Spleen (tissue), 13 donors: ENCODE results near the gene CCDC71L. TPM values are rescaled to one million over a fixed set of nuclear protein-coding genes. Genes with fewer than 3 reads are reported as not detected.
"Not testable (repeated sequence)": the region's sequence is repeated elsewhere in the genome, so short reads cannot be mapped to it uniquely, and the experiment has no call there.

ENCODE experiments used
- DNase-seq: peaks from one replicate; pipeline ENCODE4 v3.0.0-alpha.2; 2020
- H3K27ac ChIP-seq, 8 donors: fragments of 200-600 bp; sonication (generic) in 7 of 8; 1 replicate in 4 of 8; 2 replicates in 4 of 8; pipeline versions ENCODE4 v1.5.0 to v1.8.0; 2016 to 2021; ENCODE audit warnings: inconsistent platforms in 4 of 8, mild to moderate bottlenecking in 4 of 8, moderate library complexity in 1 of 8
- H3K27me3 ChIP-seq, 7 donors: fragments of 200-600 bp; sonication (generic) in 6 of 7; replicated peaks in 1 of 7; 1 replicate in 4 of 7; 2 replicates in 3 of 7; pipeline versions ENCODE4 v1.5.0 to v1.8.0; 2016 to 2021; ENCODE audit warnings: inconsistent platforms in 3 of 7, mild to moderate bottlenecking in 1 of 7
- H3K36me3 ChIP-seq, 6 donors: fragments of 200-600 bp; sonication (generic) in 5 of 6; 1 replicate in 4 of 6; 2 replicates in 2 of 6; pipeline versions ENCODE4 v1.5.0 to v1.8.0; 2016 to 2021; ENCODE audit warnings: inconsistent platforms in 2 of 6
- H3K4me1 ChIP-seq, 6 donors: fragments of 200-600 bp; sonication (generic) in 5 of 6; 1 replicate in 3 of 6; 2 replicates in 3 of 6; pipeline versions ENCODE4 v1.5.0 to v1.8.0; 2016 to 2021; ENCODE audit warnings: inconsistent platforms in 3 of 6
- H3K4me3 ChIP-seq, 8 donors: fragments of 200-600 bp; sonication (generic) in 7 of 8; 1 replicate in 4 of 8; 2 replicates in 4 of 8; pipeline versions ENCODE4 v1.5.0 to v1.8.0; 2016 to 2021; ENCODE audit warnings: inconsistent platforms in 4 of 8, mild to moderate bottlenecking in 4 of 8, moderate library complexity in 2 of 8
- H3K9me3 ChIP-seq, 8 donors: fragments of 200-600 bp; sonication (generic) in 7 of 8; 1 replicate in 4 of 8; 2 replicates in 4 of 8; pipeline versions ENCODE4 v1.5.0 to v1.8.0; 2016 to 2021; ENCODE audit warnings: inconsistent platforms in 4 of 8
- POLR2A ChIP-seq, 3 donors: fragments of 450-650 bp; IDR thresholded peaks; one replicate each; pipeline ENCODE4 v1.5.1; 2017; ENCODE audit warnings: antibody characterized with exemption in 3 of 3, mild to moderate bottlenecking in 1 of 3
- POLR2AphosphoS5 ChIP-seq, 3 donors: sonication (generic); formaldehyde crosslinking; IDR thresholded peaks; one replicate each; pipeline ENCODE4 v1.5.1; 2017; ENCODE audit warnings: antibody characterized with exemption in 3 of 3
- WGBS, 5 donors: extraction: QIAGEN DNeasy Blood & Tissue Kit in 3 of 5; methylation state at CpG; one replicate each; pipeline versions ENCODE4 v1.1.5 to v1.1.7; 2013 to 2018; 5-methylcytosine and 5-hydroxymethylcytosine counted together
- intact Hi-C: fragments of 100-400 bp; cut with DNase I; formaldehyde crosslinking; loops from one replicate; pipeline ENCODE4 v1.15.0; 2023; ENCODE audit warnings: low total_unique reads
- long read RNA-seq, 2 donors: transcript quantifications; one replicate each; lab custom pipeline, GENCODE V29; 2026
- polyA plus RNA-seq, 3 donors: library from polyadenylated mRNA; stranded (reverse); fragments of 200-250 nt; gene quantifications; one replicate each; pipeline ENCODE4 v1.2.1, GENCODE V29; 2013
- total RNA-seq, 7 donors: library from RNA; depleted of rRNA in 3 of 7; stranded (reverse); fragments of >200 nt in 3 of 7; fragmentation: NEBNext Ultra II Directional in 4 of 7; extraction: Animal tissue kit (Norgen Biotek cat#: 25700) in 4 of 7; gene quantifications; one replicate each; pipeline versions ENCODE4 v1.1.0 to v1.2.1, GENCODE V29; 2016 to 2021
- TF ChIP-seq, protein P1 (sequence below), 11 experiments: fragments of 200-600 bp in 7 of 11; fragments of 450-650 bp in 4 of 11; sonication (generic) in 4 of 11; IDR thresholded peaks in 8 of 11; conservative IDR thresholded peaks in 3 of 11; 1 replicate in 7 of 11; 2 replicates in 4 of 11; pipeline versions ENCODE4 v1.4.0 to v1.8.0; 2016 to 2021; ENCODE audit warnings: antibody characterized with exemption in 11 of 11, inconsistent platforms in 4 of 11, mild to moderate bottlenecking in 1 of 11
- donor health status: healthy with polysubstance abuse.
- donor health status: DM: no; HTN: no; CAD: no; lungs with moderate emphysema.
- donor health status: DM: no; HTN: no; CAD: no.
- donor health status: Bipolar disorder and iron deficiency.
- donor health status: healthy.
- donor health status: DM: no; HTN: no; CAD: no.
- donor health status: DM: yes; HTN: yes; CAD: no.

Gene CCDC71L
- total RNA-seq (10 to 100 TPM; 29.8 to 70.9 (median 40.4) TPM), polyA plus RNA-seq (10 to 100 TPM; 22.7 to 24.4 (median 24.3) TPM)
- long read RNA-seq, donor 1, full-length matches to known transcripts = 6 of 6 reads
- long read RNA-seq, donor 1, partial matches to known transcripts = 0 of 6 reads
- long read RNA-seq, donor 1, other reads (novel, unspliced or antisense) = 0 of 6 reads
- long read RNA-seq, donor 2, full-length matches to known transcripts = 7 of 7 reads
- long read RNA-seq, donor 2, partial matches to known transcripts = 0 of 7 reads
- long read RNA-seq, donor 2, other reads (novel, unspliced or antisense) = 0 of 7 reads

DNA sequence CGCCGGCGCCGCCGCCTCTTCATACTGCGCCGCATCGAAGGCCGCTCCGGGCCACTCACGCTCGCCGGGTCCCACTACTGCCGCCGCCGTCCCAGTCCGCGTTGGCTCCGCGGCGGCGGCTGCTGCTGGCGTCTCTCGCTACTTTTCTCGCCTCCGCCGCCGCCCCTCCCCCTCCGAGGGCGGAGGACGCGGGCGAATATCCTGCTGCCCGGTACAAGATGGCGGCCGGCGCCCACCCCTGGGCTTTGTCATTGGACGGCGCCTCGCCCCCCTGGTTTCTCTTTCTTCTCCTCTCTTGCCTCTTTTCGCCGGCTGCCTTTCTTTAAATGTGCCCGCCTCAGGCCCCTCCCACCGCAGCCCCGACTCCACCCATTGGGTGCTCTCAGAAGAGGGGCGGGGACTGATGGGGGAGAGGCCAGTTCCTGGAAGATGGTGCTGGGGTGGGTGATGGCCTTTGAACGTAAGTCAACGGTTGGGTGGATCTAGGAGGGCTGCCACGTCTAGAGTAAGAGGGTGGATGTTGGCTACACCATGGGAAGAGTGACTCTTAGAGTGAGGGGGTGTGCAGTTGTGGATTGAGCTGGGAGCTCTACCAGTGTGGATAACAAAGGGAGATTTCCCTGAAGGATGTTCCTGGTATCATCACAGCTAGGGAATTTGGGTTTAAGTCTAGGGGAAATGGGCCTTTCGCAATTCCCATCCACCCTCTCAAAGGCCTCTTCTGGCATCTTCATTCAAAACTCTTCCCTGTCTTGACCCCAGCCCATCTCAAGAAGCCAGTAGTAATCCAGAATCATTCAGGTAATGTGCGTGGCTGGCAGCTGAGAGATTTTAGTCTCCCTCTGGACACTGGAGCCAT lies at the start of gene CCDC71L:
Gene CCDC71L (minus strand): TSS at position 297 of the 859 bp plus-strand sequence. CDS start 262 bp downstream, at position 35.
- Histone ChIP-seq H3K4me3 (peak within 1 kb of the TSS; percentile 63 to 90 (median 74)), H3K9me3 (no peaks in the 10 kb centered on the region), H3K36me3 (no peaks in the 10 kb centered on the region), H3K27me3 (no peaks in the 10 kb centered on the region), H3K4me1 (peaks cover 17 to 40% (median 35%) of the 10 kb centered on the region in 6 donors), H3K27ac (peak within 1 kb of the TSS; percentile 91 to 99 (median 98))
- peak; percentile 98 for DNase-seq
- intact Hi-C loops = loop anchor here (5.0 to 10.0 kb wide), 3 partner anchors 71 to 484 kb away; no protein-coding TSS in a partner anchor
- peak; percentile 88 to 95 (median 93) for TF ChIP-seq POLR2AphosphoS5 (IDR thresholded peaks at IDR 0.05)
- TF ChIP-seq, protein P1, sequence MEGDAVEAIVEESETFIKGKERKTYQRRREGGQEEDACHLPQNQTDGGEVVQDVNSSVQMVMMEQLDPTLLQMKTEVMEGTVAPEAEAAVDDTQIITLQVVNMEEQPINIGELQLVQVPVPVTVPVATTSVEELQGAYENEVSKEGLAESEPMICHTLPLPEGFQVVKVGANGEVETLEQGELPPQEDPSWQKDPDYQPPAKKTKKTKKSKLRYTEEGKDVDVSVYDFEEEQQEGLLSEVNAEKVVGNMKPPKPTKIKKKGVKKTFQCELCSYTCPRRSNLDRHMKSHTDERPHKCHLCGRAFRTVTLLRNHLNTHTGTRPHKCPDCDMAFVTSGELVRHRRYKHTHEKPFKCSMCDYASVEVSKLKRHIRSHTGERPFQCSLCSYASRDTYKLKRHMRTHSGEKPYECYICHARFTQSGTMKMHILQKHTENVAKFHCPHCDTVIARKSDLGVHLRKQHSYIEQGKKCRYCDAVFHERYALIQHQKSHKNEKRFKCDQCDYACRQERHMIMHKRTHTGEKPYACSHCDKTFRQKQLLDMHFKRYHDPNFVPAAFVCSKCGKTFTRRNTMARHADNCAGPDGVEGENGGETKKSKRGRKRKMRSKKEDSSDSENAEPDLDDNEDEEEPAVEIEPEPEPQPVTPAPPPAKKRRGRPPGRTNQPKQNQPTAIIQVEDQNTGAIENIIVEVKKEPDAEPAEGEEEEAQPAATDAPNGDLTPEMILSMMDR (IDR thresholded peaks at IDR 0.05 in 8 of 11, conservative IDR thresholded peaks at IDR 0.05 in 3 of 11) = peak in 1 of 11 experiments; percentile 20
- peak in 1 of 3 donors; percentile 49 for TF ChIP-seq POLR2A (IDR thresholded peaks at IDR 0.05)
- WGBS, 5 donors = 4 to 9% (median 5%) methylated on average over 24 to 51 of the region's 51 CpGs

DNA sequence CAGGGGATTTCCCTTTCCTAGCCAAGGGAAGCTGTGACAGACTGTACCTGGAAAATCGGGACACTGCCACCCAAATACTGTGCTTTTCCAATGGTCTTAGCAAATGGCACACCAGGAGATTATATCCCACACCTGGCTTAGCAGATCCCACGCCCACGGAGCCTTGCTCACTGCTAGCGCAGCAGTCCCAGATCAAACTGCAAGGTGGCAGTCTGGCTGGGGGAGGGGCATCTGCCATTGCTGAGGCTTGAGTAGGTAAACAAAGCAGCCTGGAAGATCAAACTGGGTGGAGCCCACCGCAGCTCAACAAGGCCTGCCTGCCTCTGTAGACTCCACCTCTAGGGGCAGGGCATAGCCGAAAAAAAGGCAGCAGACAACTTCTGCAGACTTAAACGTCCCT lies 48.6 kb upstream of the CCDC71L start:
- H3K4me1 ChIP-seq, H3K4me3 ChIP-seq, H3K36me3 ChIP-seq, DNase-seq, H3K27ac ChIP-seq, H3K9me3 ChIP-seq, H3K27me3 ChIP-seq, intact Hi-C loops: not testable (repeated sequence)
- 83 to 92% (median 86%) methylated on average over 7 of the region's 7 CpGs for WGBS, 5 donors

DNA sequence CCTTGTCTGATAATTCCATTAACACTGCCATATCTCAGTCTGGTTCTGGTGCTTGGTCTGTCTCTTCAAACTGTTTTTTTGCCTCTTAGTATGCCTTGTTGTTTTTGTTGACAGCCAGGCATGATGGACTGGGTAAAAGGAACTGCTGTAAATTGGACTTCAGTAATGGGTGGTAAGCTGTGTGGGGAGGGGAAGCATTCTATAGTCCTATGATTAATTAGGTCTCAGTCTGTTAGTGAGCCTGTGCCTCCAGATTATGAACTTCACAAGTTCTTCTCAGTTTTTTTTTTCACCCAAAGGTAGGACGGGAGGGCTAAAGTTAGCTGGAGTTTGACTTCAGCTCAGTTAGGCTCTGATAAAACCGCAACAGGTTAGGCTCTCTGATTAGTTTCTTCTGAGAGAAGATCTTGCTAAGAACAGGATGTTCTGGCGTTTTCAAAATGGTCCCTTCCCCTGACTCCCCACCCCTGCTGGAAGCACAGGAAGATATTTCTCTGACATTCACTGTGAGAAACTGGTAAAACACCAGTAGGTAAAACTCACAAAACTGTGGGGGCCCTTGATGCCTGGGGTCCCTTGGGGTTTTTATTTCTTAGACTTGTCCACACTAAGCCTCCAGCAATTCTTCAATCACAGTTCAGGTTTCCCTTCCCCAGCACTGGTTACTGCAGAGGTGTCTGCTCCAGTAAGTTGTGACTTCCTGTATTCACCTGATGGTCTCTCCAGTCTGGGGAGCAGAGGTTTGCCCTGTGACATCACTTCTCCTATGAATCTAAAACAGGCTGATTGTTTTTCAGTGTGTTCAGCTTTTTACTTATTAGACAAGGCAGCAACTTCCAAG lies 43.3 kb upstream of the CCDC71L start:
- 46 to 80% (median 60%) methylated on average over 3 of the region's 3 CpGs for WGBS, 5 donors
- intact Hi-C loops = no loop called here
- TF ChIP-seq POLR2AphosphoS5 (IDR thresholded peaks at IDR 0.05) (no peak), POLR2A (IDR thresholded peaks at IDR 0.05) (no peak)
- TF ChIP-seq, protein P1 (IDR thresholded peaks at IDR 0.05 in 8 of 11, conservative IDR thresholded peaks at IDR 0.05 in 3 of 11) = no peak

DNA sequence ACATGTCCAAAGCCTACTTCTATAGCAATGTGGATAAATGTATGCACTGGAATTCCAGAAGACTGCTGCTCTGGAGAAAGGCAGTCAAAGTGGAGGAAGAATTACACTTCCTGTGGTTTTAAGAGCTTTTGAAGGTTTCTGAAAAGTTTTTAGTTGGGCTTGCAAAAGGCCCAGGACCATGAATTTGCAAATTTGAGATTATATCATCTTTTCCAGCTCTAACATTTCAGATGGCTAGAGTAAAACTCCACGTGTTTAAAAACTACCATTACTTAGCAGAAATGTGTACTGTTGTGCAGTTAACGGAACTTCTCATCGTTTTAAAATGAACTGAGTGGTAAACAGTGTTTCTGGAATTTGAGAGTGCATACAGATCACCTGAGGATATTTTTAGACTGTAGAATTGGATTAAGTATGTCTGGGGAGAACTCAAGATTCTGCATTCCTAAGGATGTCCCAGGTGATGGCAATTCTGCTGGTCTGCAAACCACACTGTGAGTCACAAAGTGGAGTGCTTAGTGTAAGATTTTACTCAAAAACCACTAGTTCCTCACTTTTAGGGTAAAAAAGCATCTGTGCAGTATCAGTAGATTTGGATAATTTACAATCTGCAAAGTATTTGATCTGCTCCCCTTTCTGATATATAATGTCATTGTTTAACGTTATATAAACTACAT lies 32.9 kb upstream of the CCDC71L start:
- intact Hi-C loops = no loop called here
- Histone ChIP-seq H3K4me1 (peaks cover 0 to 6% (median 0%) of the 10 kb centered on the region in 6 donors), H3K4me3 (no peak overlapping the region), H3K9me3 (no peaks in the 10 kb centered on the region), H3K27ac (no peak overlapping the region), H3K27me3 (no peaks in the 10 kb centered on the region), H3K36me3 (no peaks in the 10 kb centered on the region)
- 34 to 51% (median 40%) methylated on average over 4 of the region's 4 CpGs for WGBS, 5 donors
- no peak for DNase-seq
- TF ChIP-seq POLR2A (IDR thresholded peaks at IDR 0.05) (no peak), POLR2AphosphoS5 (IDR thresholded peaks at IDR 0.05) (no peak)
- TF ChIP-seq, protein P1 (IDR thresholded peaks at IDR 0.05 in 8 of 11, conservative IDR thresholded peaks at IDR 0.05 in 3 of 11) = no peak

More for the DNA sequence above, 43.3 kb upstream of the CCDC71L start:
- no peak for DNase-seq
- H3K9me3 ChIP-seq = no peaks in the 10 kb centered on the region
- no peaks in the 10 kb centered on the region for H3K36me3 ChIP-seq
- H3K27ac ChIP-seq = peak overlapping the region in 1 of 8 donors; percentile 18
- no peaks in the 10 kb centered on the region for H3K27me3 ChIP-seq
- no peak overlapping the region for H3K4me3 ChIP-seq
- H3K4me1 ChIP-seq = peaks cover 0 to 12% (median 0%) of the 10 kb centered on the region in 6 donors
